ENCODE measurements around the gene SUSD1. TPM values are rescaled to one million over a fixed set of nuclear protein-coding genes. Genes with fewer than 3 reads are reported as not detected.

The SUSD1 gene
- total and polyA plus RNA-seq, 2 donors (not counting 1 experiment from before 2014, with no cell fraction given): 5.7 to 7.5 TPM

DNA sequence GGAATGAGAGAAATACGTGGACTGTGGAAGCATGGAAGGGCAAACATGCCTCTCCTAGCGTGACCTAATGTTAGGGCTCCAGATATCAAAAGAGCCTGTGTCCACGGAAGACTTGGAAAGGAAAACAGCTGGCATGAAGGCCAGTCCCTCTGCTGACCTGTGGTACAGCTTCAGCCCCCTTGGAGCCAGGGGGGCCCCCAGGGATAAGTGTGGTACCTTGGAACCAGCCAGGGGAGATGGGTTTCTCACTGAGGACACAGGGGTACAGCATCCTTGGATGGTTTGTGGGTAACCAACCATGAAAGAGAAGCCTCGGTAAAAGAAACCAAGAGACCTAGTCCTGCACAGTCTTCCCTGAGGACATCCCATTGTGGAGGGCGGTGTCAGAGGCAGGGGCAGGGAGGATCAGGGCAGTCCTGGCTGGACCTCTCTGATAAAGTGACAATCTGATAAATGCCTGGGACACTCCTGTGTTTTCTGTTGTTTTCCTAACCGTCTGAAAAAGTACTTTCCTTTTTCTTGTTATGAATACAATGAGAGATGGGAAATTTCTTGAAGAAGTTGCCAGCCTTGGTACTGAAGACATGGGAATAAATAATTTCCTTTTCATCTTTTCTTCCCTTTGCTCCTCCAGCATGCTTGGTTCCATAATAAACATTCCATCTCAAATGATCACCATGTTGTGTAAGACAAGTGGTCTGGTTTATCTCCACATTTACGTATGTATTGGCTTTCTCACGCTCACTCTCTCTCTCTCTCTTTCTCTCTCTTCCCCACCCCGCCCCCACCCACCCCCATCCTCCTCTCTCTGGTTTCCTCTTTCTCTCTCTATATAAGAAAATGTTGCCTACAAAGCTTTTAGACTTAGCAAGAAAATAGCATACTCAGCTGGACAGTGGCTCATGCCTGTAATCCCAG, 102.1 kb downstream of the SUSD1 start:
- Histone ChIP-seq H4K20me1 (ENCODE audit: control insufficient read depth, insufficient read depth, low read length, poor library complexity, severe bottlenecking) (no peaks in the 10 kb centered on the region), H3K4me3 (ENCODE audit: control extremely low read depth in 1 of 5, extremely low read depth in 1 of 5, insufficient read depth in 1 of 5, low read depth in 2 of 5, low read length in 4 of 5) (no peak overlapping the region), H3K27ac (ENCODE audit: low read length in 2 of 2) (no peak overlapping the region), H3K27me3 (replicated peaks in 1 of 4; ENCODE audit: control extremely low read depth in 1 of 4, control insufficient read depth in 3 of 4, insufficient read depth in 4 of 4, low read length in 3 of 4) (no peaks in the 10 kb centered on the region), H3K36me3 (replicated peaks in 1 of 2; ENCODE audit: control extremely low read depth in 1 of 2, control insufficient read depth in 1 of 2, extremely low read depth in 1 of 2, insufficient read depth in 2 of 2, low read length in 1 of 2) (no peaks in the 10 kb centered on the region), H3K4me2 (replicated peaks; ENCODE audit: low read depth, low read length, poor library complexity, severe bottlenecking) (peak overlapping the region; percentile 63), H3K9ac (ENCODE audit: low read length) (no peak overlapping the region), H3K4me1 (ENCODE audit: control insufficient read depth in 2 of 2, insufficient read depth in 2 of 2, low read length in 2 of 2) (peaks cover 36 to 72% of the 10 kb centered on the region in 2 donors), H3K9me3 (ENCODE audit: control extremely low read depth in 1 of 3, control insufficient read depth in 2 of 3, insufficient read depth in 1 of 3, low read length in 2 of 3) (peaks cover 0 to 4% (median 0%) of the 10 kb centered on the region in 3 donors), H2AFZ (ENCODE audit: insufficient read depth, low read depth, low read length, poor library complexity, severe bottlenecking) (no peak overlapping the region), H3K79me2 (ENCODE audit: control insufficient read depth, insufficient read depth, low read length) (no peaks in the 10 kb centered on the region)
- ChIA-PET CTCF (interaction anchor here (0.5 to 11.5 kb wide), 16 partner anchors 9 to 475 kb away, joined by 3 to 274 read pairs (median 6); partner anchors contain the start of gene UGCG), POLR2A (interaction anchor here (0.6 kb wide), 2 partner anchors 146 to 150 kb away, joined by 4 to 5 read pairs; no protein-coding TSS in a partner anchor)
- H3K4me3 Mint-ChIP-seq: peak overlapping the region; percentile 11
- ATAC-seq (ENCODE audit: low read depth): no peak
- no peaks in the 10 kb centered on the region for H3K27me3 Mint-ChIP-seq
- peaks cover 68% of the 10 kb centered on the region for H3K4me1 Mint-ChIP-seq
- 79% methylated on average over 6 of the region's 9 CpGs for WGBS (ENCODE audit: insufficient coverage)
- TF ChIP-seq, protein P1, sequence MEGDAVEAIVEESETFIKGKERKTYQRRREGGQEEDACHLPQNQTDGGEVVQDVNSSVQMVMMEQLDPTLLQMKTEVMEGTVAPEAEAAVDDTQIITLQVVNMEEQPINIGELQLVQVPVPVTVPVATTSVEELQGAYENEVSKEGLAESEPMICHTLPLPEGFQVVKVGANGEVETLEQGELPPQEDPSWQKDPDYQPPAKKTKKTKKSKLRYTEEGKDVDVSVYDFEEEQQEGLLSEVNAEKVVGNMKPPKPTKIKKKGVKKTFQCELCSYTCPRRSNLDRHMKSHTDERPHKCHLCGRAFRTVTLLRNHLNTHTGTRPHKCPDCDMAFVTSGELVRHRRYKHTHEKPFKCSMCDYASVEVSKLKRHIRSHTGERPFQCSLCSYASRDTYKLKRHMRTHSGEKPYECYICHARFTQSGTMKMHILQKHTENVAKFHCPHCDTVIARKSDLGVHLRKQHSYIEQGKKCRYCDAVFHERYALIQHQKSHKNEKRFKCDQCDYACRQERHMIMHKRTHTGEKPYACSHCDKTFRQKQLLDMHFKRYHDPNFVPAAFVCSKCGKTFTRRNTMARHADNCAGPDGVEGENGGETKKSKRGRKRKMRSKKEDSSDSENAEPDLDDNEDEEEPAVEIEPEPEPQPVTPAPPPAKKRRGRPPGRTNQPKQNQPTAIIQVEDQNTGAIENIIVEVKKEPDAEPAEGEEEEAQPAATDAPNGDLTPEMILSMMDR (IDR thresholded peaks at IDR 0.05): no peak
- no peak for TF ChIP-seq EZH2 (IDR thresholded peaks at IDR 0.05; ENCODE audit: borderline replicate concordance, insufficient read depth, low read depth, low read length, poor library complexity, severe bottlenecking)
- intact Hi-C loops (cut with micrococcal nuclease): loop anchor here (5.0 to 10.0 kb wide), 2 partner anchors 41 to 88 kb away; no protein-coding TSS in a partner anchor
- H3K9me3 Mint-ChIP-seq (ENCODE audit: insufficient read depth): no peaks in the 10 kb centered on the region
- no peak for DNase-seq
- H3K27ac Mint-ChIP-seq: peak overlapping the region; percentile 28

All from B cell (primary cell).